ENCODE results near the gene POLR2B. TPM values are rescaled to one million over a fixed set of nuclear protein-coding genes. Genes with fewer than 3 reads are reported as not detected.

POLR2B gene
- total RNA-seq, 1 experiment from 2014 or later: 129 TPM

DNA sequence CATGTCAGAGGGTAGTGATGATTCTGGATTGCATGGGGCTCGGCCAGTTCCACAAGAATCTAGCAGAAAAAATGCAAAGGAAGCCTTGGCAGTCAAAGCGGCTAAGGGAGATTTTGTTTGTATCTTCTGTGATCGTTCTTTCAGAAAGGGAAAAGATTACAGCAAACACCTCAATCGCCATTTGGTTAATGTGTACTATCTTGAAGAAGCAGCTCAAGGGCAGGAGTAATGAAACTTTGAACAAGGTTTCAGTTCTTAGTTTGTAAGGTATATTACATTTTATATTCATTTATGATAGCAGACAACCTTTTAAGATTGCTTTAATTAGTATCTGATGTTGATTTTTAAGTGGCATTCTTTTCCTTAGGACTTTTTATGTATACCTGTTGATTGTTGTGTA is 46.8 kb upstream of the POLR2B start:
- POLR2A ChIA-PET: no interaction called here
- no peak for ATAC-seq
- intact Hi-C loops (cut with micrococcal nuclease): no loop called here
- peaks cover 6% of the 10 kb centered on the region for H3K79me2 ChIP-seq (ENCODE audit: insufficient read depth, low read length)
- RAD21 ChIA-PET (ENCODE audit: low non-redundant PET in 1 of 2, low total read pairs in 2 of 2, uncharacterized antibody in 2 of 2, unreplicated experiment in 2 of 2): no interaction called here
- H3K4me2 ChIP-seq (ENCODE audit: low read length): no peak overlapping the region
- H3K9me2 ChIP-seq (ENCODE audit: insufficient read depth): no peaks in the 10 kb centered on the region
- H3K4me3 ChIP-seq (replicated peaks in 1 of 2; ENCODE audit: low read depth in 1 of 2, low read length in 2 of 2): no peak overlapping the region
- DNase-seq (ENCODE audit: low read depth, low spot score): no peak
- no peaks in the 10 kb centered on the region for H3K9me3 ChIP-seq (ENCODE audit: control insufficient read depth in 1 of 2, insufficient read depth in 1 of 2, low read depth in 1 of 2, low read length in 2 of 2)
- peaks cover 11 to 13% of the 10 kb centered on the region in 2 experiments; a peak in 3 of 4 replicates for H3K36me3 ChIP-seq (ENCODE audit: control insufficient read depth in 1 of 2, insufficient read depth in 2 of 2, low read length in 2 of 2)
- no peak overlapping the region for H3K9ac ChIP-seq (ENCODE audit: low read length)
- H2AFZ ChIP-seq (ENCODE audit: low read depth, low read length, poor library complexity, severe bottlenecking): no peak overlapping the region
- no TSS peak for BruUV-seq (replicated peaks)
- peaks cover 3 to 5% of the 10 kb centered on the region in 2 experiments; a peak in 3 of 4 replicates for H3K4me1 ChIP-seq (ENCODE audit: control insufficient read depth in 1 of 2, insufficient read depth in 2 of 2, low read length in 2 of 2)
- no peaks in the 10 kb centered on the region for H3K27me3 ChIP-seq (ENCODE audit: insufficient read depth, low read length)
- TF ChIP-seq JUND (IDR thresholded peaks at IDR 0.05) (no peak), ZNF274 (IDR thresholded peaks at IDR 0.05; ENCODE audit: low read depth, low read length) (no peak), EZH2 (IDR thresholded peaks at IDR 0.05) (no peak), EGR1 (IDR thresholded peaks at IDR 0.05; ENCODE audit: low read depth) (no peak), EZH2phosphoT487 (IDR thresholded peaks at IDR 0.05; ENCODE audit: borderline replicate concordance) (no peak), POLR2A (IDR thresholded peaks at IDR 0.05; ENCODE audit: borderline replicate concordance, extremely low read depth, insufficient read depth, insufficient read length) (no peak), YY1 (IDR thresholded peaks at IDR 0.05; ENCODE audit: extremely low read depth, insufficient replicate concordance, low read depth, low read length) (no peak), RAD21 (IDR thresholded peaks at IDR 0.05; ENCODE audit: low read depth) (no peak), SP1 (IDR thresholded peaks at IDR 0.05; ENCODE audit: low read depth) (no peak), SRF (IDR thresholded peaks at IDR 0.05; ENCODE audit: low read depth) (no peak), ATF3 (IDR thresholded peaks at IDR 0.05) (no peak), CBX3 (IDR thresholded peaks at IDR 0.05; ENCODE audit: low read depth) (no peak), CEBPB (IDR thresholded peaks at IDR 0.05; ENCODE audit: low read depth) (no peak), FOSL1 (IDR thresholded peaks at IDR 0.05; ENCODE audit: low read depth) (no peak), REST (IDR thresholded peaks at IDR 0.05; ENCODE audit: low read depth) (no peak), ZFX (IDR thresholded peaks at IDR 0.05) (no peak)
- TF ChIP-seq, protein P1, sequence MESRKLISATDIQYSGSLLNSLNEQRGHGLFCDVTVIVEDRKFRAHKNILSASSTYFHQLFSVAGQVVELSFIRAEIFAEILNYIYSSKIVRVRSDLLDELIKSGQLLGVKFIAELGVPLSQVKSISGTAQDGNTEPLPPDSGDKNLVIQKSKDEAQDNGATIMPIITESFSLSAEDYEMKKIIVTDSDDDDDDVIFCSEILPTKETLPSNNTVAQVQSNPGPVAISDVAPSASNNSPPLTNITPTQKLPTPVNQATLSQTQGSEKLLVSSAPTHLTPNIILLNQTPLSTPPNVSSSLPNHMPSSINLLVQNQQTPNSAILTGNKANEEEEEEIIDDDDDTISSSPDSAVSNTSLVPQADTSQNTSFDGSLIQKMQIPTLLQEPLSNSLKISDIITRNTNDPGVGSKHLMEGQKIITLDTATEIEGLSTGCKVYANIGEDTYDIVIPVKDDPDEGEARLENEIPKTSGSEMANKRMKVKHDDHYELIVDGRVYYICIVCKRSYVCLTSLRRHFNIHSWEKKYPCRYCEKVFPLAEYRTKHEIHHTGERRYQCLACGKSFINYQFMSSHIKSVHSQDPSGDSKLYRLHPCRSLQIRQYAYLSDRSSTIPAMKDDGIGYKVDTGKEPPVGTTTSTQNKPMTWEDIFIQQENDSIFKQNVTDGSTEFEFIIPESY (IDR thresholded peaks at IDR 0.05; ENCODE audit: extremely low read depth, insufficient replicate concordance, low read length): no peak
- TF ChIP-seq, protein P2, sequence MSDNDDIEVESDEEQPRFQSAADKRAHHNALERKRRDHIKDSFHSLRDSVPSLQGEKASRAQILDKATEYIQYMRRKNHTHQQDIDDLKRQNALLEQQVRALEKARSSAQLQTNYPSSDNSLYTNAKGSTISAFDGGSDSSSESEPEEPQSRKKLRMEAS (IDR thresholded peaks at IDR 0.05): no peak
- CTCF ChIA-PET: no interaction called here
- no peak overlapping the region for H3K27ac ChIP-seq (ENCODE audit: low read depth, low read length)
- no peaks in the 10 kb centered on the region for H4K20me1 ChIP-seq (ENCODE audit: insufficient read depth)
